Subcutaneous adipose tissue (tissue), 4 donors: ENCODE data around the gene DPYD. TPM values are rescaled to one million over a fixed set of nuclear protein-coding genes. Genes with fewer than 3 reads are reported as not detected.

ENCODE experiments used
- total RNA-seq, 4 donors: library from RNA; depleted of rRNA; stranded (reverse); fragments of >200 nt; gene quantifications; one replicate each; pipeline ENCODE4 v1.1.0, GENCODE V29; 2016
- TF ChIP-seq, protein P1 (sequence below): fragments of 450-650 bp; IDR thresholded peaks from one replicate; pipeline ENCODE4 v1.5.1; 2016; ENCODE audit warnings: low read depth, mild to moderate bottlenecking, control low read depth, antibody characterized with exemption, moderate library complexity

The DPYD gene
- total RNA-seq, 4 donors from 2014 or later: 47.1 to 100 (median 68.0) TPM

- TF ChIP-seq, protein P1, sequence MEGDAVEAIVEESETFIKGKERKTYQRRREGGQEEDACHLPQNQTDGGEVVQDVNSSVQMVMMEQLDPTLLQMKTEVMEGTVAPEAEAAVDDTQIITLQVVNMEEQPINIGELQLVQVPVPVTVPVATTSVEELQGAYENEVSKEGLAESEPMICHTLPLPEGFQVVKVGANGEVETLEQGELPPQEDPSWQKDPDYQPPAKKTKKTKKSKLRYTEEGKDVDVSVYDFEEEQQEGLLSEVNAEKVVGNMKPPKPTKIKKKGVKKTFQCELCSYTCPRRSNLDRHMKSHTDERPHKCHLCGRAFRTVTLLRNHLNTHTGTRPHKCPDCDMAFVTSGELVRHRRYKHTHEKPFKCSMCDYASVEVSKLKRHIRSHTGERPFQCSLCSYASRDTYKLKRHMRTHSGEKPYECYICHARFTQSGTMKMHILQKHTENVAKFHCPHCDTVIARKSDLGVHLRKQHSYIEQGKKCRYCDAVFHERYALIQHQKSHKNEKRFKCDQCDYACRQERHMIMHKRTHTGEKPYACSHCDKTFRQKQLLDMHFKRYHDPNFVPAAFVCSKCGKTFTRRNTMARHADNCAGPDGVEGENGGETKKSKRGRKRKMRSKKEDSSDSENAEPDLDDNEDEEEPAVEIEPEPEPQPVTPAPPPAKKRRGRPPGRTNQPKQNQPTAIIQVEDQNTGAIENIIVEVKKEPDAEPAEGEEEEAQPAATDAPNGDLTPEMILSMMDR: no peak
Observed at GRCh38 chr1:97140611-97141010, 780.2 kb downstream of the DPYD start.

DNA sequence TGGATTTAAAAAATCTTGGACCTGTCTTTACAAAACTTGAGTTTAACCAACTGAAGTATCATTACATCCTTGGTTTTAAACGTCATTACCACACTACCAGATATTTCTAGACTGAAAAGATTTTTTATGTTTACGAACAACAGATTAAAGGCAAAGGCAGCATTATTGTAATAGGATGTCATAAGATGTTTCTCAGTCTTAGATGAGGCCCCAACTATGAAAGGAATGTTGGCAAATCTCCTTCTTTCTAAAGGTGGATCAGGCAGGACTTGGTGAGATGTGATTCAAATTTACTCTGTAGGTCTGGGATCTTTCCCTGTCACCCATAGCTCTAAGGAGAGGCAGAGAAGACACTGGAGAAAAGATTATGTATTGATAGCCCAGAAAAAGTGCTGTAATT is 781.3 kb downstream of the DPYD start:
- TF ChIP-seq, protein P1: no peak

DNA sequence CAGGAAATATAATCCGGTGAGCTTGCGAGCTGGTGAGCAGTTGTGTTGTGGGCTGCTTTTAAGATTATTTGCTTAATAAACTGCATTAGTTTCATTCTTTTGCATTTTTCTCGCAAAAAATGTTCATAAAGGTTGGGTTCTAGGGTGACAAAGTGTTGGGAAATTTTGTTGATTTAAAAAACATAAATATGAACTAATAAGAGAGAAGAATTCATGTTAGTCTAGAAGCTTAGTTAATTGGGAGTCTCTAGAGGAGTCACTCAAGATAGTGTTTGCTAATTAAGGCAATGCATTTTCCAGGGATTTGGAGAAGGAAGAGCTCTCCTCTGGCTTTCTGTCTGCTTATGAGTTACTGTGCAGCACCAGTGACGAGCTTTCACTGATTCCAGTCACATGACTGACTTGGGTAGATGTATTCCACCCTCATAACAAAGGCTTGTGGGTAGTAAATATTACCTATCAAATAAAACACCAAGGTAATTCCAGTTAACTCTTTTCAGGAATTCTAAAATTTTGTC is 782.3 kb downstream of the DPYD start:
- TF ChIP-seq, protein P1: no peak

DNA sequence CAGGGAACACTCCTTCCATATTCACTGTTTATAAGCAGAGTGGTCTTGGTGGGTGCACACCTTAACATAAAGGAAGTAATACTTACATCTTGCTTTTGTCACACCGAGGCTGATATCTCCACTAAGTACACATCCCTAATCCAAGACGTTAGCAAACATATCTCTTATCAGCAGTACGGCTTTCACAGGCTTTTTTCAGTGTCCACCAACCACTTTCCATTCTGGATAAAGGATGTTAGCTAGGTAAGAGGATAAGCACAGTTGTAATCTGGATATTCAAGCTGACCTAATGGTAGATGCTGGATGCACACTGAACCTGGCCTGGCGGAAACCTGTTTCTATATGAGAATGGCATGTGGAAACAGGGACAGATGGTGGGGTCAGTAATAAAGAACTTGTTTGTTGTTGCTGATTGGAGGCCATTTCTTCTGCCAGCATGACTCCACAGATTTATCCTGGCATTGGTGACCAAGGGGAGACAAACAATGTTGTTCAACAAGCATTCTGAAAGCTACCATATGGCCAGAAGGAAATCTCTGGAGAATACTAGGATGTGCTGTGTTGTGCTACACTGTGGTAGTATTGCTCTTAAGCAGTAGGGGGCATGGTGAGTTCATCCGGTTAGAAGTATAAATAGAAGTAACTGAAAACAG is 782.8 kb downstream of the DPYD start:
- TF ChIP-seq, protein P1: no peak

DNA sequence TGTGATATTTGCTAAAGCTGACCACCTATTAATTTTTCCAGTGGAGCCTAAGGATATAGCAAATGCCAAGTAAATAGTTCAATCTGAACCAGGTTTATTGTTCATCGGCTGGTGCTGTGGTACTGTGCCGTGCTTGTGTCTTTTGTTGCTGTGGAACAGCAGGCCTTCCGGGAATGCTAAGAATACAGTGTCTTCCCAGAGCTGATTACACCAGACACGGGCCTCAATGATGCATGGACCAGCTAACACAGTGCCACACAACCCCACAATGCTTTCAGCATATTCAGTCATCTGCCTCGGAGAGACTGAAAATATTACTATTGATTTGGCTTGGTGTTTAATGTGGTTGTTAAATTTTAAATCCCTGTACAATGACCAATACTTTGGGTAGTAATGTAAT is 783.8 kb downstream of the DPYD start:
- TF ChIP-seq, protein P1: no peak

- TF ChIP-seq, protein P1: no peak
Observed at GRCh38 chr1:97135972-97136371, 784.9 kb downstream of the DPYD start.

GRCh38 chr1:97128426-97128825 is 792.4 kb downstream of the DPYD start:
- TF ChIP-seq, protein P1: no peak
